Pancreas (tissue), 10 donors: ENCODE data around the gene CST6. TPM values are rescaled to one million over a fixed set of nuclear protein-coding genes. Genes with fewer than 3 reads are reported as not detected.

Source experiments
- ATAC-seq, 4 donors: fragments of 200-7000 bp; cut with Tn5 transposase; one replicate each; pipeline versions ENCODE4 v1.8.0 to v1.9.1; 2020; ENCODE audit warnings: mild to moderate bottlenecking in 4 of 4, moderate library complexity in 4 of 4
- DNase-seq, 6 donors: peaks; one replicate each; pipeline ENCODE4 v3.0.0-alpha.2; 2020
- FAIRE-seq: peaks from 2 replicates; lab custom pipeline; 2012; peaks lifted over from hg19 to GRCh38; lab: Jason Lieb, UNC
- H3K27ac ChIP-seq, 4 donors: fragments of 200-600 bp; sonication (generic); 1 replicate in 3 of 4; 2 replicates in 1 of 4; pipeline versions ENCODE4 v1.5.0 to v1.8.0; 2020
- H3K27me3 ChIP-seq, 4 donors: fragments of 200-600 bp; one replicate each; pipeline ENCODE4 v1.8.0; 2021
- H3K36me3 ChIP-seq, 3 donors: fragments of 200-600 bp; sonication (generic) in 1 of 3; one replicate each; pipeline versions ENCODE4 v1.5.0 to v1.8.0; 2020 to 2021
- H3K4me1 ChIP-seq, 3 donors: fragments of 200-600 bp; one replicate each; pipeline ENCODE4 v1.8.0; 2021
- H3K4me3 ChIP-seq, 4 donors: fragments of 200-600 bp; sonication (generic) in 2 of 4; one replicate each; pipeline versions ENCODE4 v1.5.0 to v1.8.0; 2020 to 2021
- H3K9me3 ChIP-seq, 4 donors: fragments of 200-600 bp; one replicate each; pipeline ENCODE4 v1.8.0; 2021
- WGBS, 2 donors: extraction: QIAGEN DNeasy Blood & Tissue Kit; methylation state at CpG; one replicate each; pipeline ENCODE4 v1.1.7; 2013; 5-methylcytosine and 5-hydroxymethylcytosine counted together
- intact Hi-C, 3 donors: fragments of 100-400 bp; cut with DNase I; formaldehyde crosslinking; loops; one replicate each; pipeline versions ENCODE4 v1.11.1 to v1.14.2; 2022
- polyA plus RNA-seq, 2 donors: library from polyadenylated mRNA; stranded (reverse); fragments of 200-250 nt; gene quantifications; one replicate each; pipeline ENCODE4 v1.2.3, GENCODE V29; 2013
- total RNA-seq, 6 donors: library from RNA; stranded (reverse); fragmentation: NEBNext Ultra II Directional in 4 of 6; extraction: Animal tissue kit (Norgen Biotek cat#: 25700) in 4 of 6; gene quantifications; one replicate each; pipeline versions ENCODE4 v1.2.1 to v1.2.4, GENCODE V29; 2021 to 2023
- TF ChIP-seq, protein P1 (sequence below), 4 donors: fragments of 200-600 bp; sonication (generic) in 3 of 4; IDR thresholded peaks; one replicate each; pipeline versions ENCODE4 v1.5.0 to v1.8.0; 2021; ENCODE audit warnings: antibody characterized with exemption in 4 of 4
- donor health status: healthy with polysubstance abuse.
- donor health status: DM: no; HTN: no; CAD: no; lungs with moderate emphysema.
- donor health status: DM: no; HTN: no; CAD: no.
- donor health status: control.
- donor health status: control.
- donor health status: Bipolar disorder and iron deficiency.
- donor health status: DM: yes; HTN: yes; CAD: no.
- donor health status: DM: no; HTN: no; CAD: no.
- donor health status: DM: no; HTN: no; CAD: no.
- donor health status: DM: yes; HTN: yes; CAD: no.

CST6 gene
- total and polyA plus RNA-seq, 8 donors, result 0.22 to 0.94 (median 0.72) TPM; not detected in 4

DNA sequence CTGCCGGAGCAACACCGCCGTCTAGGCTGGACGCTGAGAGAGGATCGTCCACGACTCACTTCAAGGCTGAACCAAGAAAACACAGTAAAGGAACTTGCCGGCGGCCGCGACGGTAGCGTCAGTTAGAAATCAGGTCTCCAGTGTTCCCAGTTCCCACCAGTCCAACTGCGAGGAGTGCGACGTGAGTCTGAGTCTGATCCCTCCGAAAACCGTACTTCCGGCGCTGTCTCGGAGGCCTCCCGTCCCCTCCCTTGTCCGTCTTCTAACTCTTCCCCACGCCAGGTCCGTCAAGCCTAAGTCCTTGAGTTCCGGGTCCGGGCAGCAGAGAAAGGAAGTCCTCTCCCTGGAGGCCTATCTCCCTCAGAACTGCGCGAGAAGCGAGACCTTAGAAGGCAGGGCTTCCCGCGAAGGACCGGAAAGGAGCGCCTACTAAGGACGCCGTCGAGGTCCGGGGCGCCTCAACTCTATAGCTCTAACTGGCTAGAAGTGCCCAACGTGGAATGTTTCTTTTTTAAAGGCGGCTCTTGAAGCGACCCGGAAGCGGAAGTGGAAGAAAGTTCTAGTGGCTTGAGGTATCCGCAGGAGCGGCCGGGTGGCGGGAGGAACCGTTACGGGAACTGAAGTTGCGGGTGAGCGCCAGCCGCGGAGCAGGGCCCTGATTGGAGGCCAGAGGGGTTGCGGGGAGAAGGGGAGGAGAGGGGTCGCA lies 9.7 kb upstream of the CST6 start, which contains the start of the genes BANF1 and EIF1AD:
BANF1 (plus strand) TSS at position 562 of the 706 bp plus-strand sequence. CDS start 748 bp downstream, outside the sequence.
EIF1AD (minus strand) TSS at position 216 of the 706 bp plus-strand sequence. CDS start 1,768 bp downstream, outside the sequence.
- DNase-seq, result peak; percentile 82 to 94 (median 91)
- peaks cover 2 to 38% (median 22%) of the 10 kb centered on the region in 3 donors for H3K36me3 ChIP-seq
- intact Hi-C loops, result no loop called here
- H3K4me3 ChIP-seq, result peak within 1 kb of the TSS; percentile 77 to 89 (median 78)
- no peak for FAIRE-seq
- H3K27ac ChIP-seq, result peak within 1 kb of the TSS; percentile 75 to 98 (median 90)
- no peaks in the 10 kb centered on the region for H3K27me3 ChIP-seq
- TF ChIP-seq, protein P1, sequence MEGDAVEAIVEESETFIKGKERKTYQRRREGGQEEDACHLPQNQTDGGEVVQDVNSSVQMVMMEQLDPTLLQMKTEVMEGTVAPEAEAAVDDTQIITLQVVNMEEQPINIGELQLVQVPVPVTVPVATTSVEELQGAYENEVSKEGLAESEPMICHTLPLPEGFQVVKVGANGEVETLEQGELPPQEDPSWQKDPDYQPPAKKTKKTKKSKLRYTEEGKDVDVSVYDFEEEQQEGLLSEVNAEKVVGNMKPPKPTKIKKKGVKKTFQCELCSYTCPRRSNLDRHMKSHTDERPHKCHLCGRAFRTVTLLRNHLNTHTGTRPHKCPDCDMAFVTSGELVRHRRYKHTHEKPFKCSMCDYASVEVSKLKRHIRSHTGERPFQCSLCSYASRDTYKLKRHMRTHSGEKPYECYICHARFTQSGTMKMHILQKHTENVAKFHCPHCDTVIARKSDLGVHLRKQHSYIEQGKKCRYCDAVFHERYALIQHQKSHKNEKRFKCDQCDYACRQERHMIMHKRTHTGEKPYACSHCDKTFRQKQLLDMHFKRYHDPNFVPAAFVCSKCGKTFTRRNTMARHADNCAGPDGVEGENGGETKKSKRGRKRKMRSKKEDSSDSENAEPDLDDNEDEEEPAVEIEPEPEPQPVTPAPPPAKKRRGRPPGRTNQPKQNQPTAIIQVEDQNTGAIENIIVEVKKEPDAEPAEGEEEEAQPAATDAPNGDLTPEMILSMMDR (IDR thresholded peaks at IDR 0.05), result no peak
- no peaks in the 10 kb centered on the region for H3K9me3 ChIP-seq
- peak; percentile 92 to 96 (median 92) for ATAC-seq
- WGBS, 2 donors, result 1% methylated on average over 54 to 55 of the region's 55 CpGs
- H3K4me1 ChIP-seq, result peaks cover 0 to 15% (median 5%) of the 10 kb centered on the region in 3 donors

DNA sequence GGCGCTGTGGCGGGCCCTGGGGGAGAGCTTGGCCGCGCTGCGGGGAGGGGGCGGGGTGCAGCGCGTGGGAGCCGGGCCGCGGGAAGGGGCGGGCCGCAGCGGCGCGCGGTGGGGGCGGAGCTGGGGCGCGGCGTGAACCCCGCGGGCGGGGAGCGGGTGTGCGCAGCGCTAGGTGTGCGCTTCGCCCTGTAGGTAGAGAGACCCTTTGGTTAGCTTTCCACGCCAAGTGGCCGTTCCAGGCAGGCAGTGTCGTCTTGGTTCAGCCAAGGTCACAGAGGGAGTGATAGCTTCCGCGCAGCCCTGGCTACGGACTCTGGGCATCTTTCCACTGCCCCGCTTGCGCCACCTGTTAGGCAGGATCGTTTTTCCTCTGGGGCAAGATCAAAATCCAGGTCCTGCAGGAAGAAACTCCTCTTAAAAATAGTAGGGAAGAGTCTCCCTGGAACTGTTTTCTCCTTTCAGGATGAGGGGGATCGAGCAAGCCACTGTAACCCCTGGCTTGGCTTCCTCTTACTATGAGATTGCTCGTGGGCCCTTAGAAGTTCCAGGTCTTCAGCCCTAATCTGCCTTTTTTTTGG lies 9.1 kb upstream of the CST6 start:
- Histone ChIP-seq H3K27ac (peak overlapping the region; percentile 75 to 98 (median 90)), H3K9me3 (no peaks in the 10 kb centered on the region), H3K36me3 (peaks cover 0 to 32% (median 16%) of the 10 kb centered on the region in 3 donors), H3K4me3 (peak overlapping the region; percentile 77 to 89 (median 78)), H3K27me3 (no peaks in the 10 kb centered on the region), H3K4me1 (peaks cover 0 to 15% (median 5%) of the 10 kb centered on the region in 3 donors)
- intact Hi-C loops, result no loop called here
- 0 to 1% methylated on average over 37 to 40 of the region's 40 CpGs for WGBS, 2 donors
- TF ChIP-seq, protein P1 (IDR thresholded peaks at IDR 0.05), result no peak
- DNase-seq (peak; percentile 77 to 87 (median 80)), ATAC-seq (peak; percentile 78 to 83 (median 81)), FAIRE-seq (no peak)

DNA sequence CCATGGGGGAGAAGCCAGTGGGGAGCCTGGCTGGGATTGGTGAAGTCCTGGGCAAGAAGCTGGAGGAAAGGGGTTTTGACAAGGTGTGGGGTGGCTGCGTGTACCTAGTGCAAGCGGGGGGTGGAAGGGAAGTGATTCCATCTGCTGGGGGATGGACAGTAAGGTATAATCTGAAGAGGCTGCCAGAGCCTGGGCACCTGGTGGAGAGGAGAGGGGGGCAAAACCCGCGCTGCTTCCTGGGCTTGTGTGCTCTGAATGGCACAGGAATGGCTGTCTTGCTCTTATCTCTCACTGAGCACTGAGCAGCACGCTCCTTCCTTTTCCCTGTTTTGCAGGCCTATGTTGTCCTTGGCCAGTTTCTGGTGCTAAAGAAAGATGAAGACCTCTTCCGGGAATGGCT lies 8.5 kb upstream of the CST6 start:
- Histone ChIP-seq H3K36me3 (peaks cover 0 to 26% (median 12%) of the 10 kb centered on the region in 3 donors), H3K9me3 (no peaks in the 10 kb centered on the region), H3K27me3 (no peaks in the 10 kb centered on the region), H3K27ac (peak overlapping the region in 3 of 4 donors; percentile 75 to 98 (median 94)), H3K4me3 (peak overlapping the region in 3 of 4 donors; percentile 77 to 80 (median 77)), H3K4me1 (peaks cover 0 to 15% (median 5%) of the 10 kb centered on the region in 3 donors)
- intact Hi-C loops, result no loop called here
- no peak for FAIRE-seq
- no peak for ATAC-seq
- TF ChIP-seq, protein P1 (IDR thresholded peaks at IDR 0.05), result no peak
- 42 to 43% methylated on average over 4 to 6 of the region's 6 CpGs for WGBS, 2 donors
- DNase-seq, result peak in 2 of 6 donors; percentile 20 to 47

DNA sequence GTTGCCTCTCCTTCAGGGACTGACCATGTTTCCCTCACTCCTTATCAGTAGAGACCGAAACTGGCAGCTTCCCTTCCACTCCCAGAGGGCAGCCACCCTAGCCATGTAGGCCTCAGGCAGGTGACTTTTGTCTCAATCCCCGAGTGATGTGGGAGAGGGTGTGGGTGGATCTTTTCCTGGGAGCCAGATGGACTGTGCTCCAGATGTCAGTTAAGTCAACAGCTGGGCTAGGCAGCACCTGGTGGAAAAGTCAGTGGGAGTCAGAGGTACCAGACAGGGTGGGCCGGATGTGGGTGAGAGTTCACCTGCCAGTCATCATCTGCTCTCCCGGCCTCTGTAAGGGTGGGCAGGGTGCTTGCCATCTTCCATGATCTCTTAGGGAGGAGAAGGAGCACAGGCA lies 7.6 kb upstream of the CST6 start:
- FAIRE-seq (no peak), DNase-seq (peak in 1 of 6 donors; percentile 36), ATAC-seq (no peak)
- H3K36me3 ChIP-seq, result peaks cover 0 to 17% (median 7%) of the 10 kb centered on the region in 3 donors
- intact Hi-C loops, result no loop called here
- no peaks in the 10 kb centered on the region for H3K9me3 ChIP-seq
- H3K27ac ChIP-seq, result no peak overlapping the region
- H3K27me3 ChIP-seq, result no peaks in the 10 kb centered on the region
- H3K4me1 ChIP-seq, result peaks cover 0 to 15% (median 5%) of the 10 kb centered on the region in 3 donors
- TF ChIP-seq, protein P1 (IDR thresholded peaks at IDR 0.05), result no peak
- H3K4me3 ChIP-seq, result no peak overlapping the region
- 58 to 63% methylated on average over 4 of the region's 4 CpGs for WGBS, 2 donors
